IPS-20b (cell line): ENCODE results near the gene SIX5.

Experiments used
- H3K27ac ChIP-seq: one replicate; pipeline ENCODE4 v1.5.1; 2013; ENCODE audit warnings: low read length
- H3K27me3 ChIP-seq: 2 replicates; pipeline ENCODE4 v1.6.1; 2013; ENCODE audit warnings: mild to moderate bottlenecking, low read length, inconsistent platforms; ENCODE audit not compliant: insufficient read depth
- H3K36me3 ChIP-seq: 2 replicates; pipeline ENCODE4 v1.6.1; 2013; ENCODE audit warnings: low read depth, mild to moderate bottlenecking, inconsistent platforms, low read length, moderate library complexity; ENCODE audit not compliant: insufficient read depth
- H3K4me1 ChIP-seq: 2 replicates; pipeline ENCODE4 v1.6.1; 2013; ENCODE audit warnings: mild to moderate bottlenecking, control low read depth, inconsistent platforms, low read length, moderate library complexity; ENCODE audit not compliant: insufficient read depth
- H3K4me3 ChIP-seq: 2 replicates; pipeline ENCODE4 v1.5.1; 2013; ENCODE audit warnings: mild to moderate bottlenecking, low read length, inconsistent platforms
- H3K9ac ChIP-seq: 2 replicates; pipeline ENCODE4 v1.6.1; 2013; ENCODE audit warnings: low read depth, mild to moderate bottlenecking, inconsistent platforms, low read length, moderate library complexity
- H3K9me3 ChIP-seq: 2 replicates; pipeline ENCODE4 v1.6.1; 2013; ENCODE audit warnings: mild to moderate bottlenecking, low read depth, low read length, inconsistent platforms; ENCODE audit not compliant: insufficient read depth

The SIX5 gene

GRCh38 chr19:45791744-45792469 lies 22.9 kb upstream of the SIX5 start:
- Histone ChIP-seq H3K27me3 (no peaks in the 10 kb centered on the region), H3K4me3 (peak overlapping the region; percentile 98), H3K9ac (peak overlapping the region; percentile 92; the same call in 1 of the 2 replicates), H3K9me3 (no peaks in the 10 kb centered on the region), H3K36me3 (peaks cover 34% of the 10 kb centered on the region), H3K4me1 (peaks cover 3% of the 10 kb centered on the region; the same call in 1 of the 2 replicates), H3K27ac (peak overlapping the region; percentile 65)

- H3K9me3 ChIP-seq = no peaks in the 10 kb centered on the region
- H3K27me3 ChIP-seq = no peaks in the 10 kb centered on the region
- peak overlapping the region; percentile 98 for H3K4me3 ChIP-seq
- H3K9ac ChIP-seq = 0 out of 2 replicates have a peak overlapping the region, but pooled peaks have one; percentile 92
- no peak overlapping the region for H3K27ac ChIP-seq
- H3K36me3 ChIP-seq = peaks cover 41% of the 10 kb centered on the region
- H3K4me1 ChIP-seq = peaks cover 3% of the 10 kb centered on the region; the same call in 1 of the 2 replicates
Measured at GRCh38 chr19:45790942-45791341, 21.9 kb upstream of the SIX5 start.

- Histone ChIP-seq H3K9me3 (no peaks in the 10 kb centered on the region), H3K36me3 (peaks cover 52% of the 10 kb centered on the region), H3K9ac (no peak overlapping the region), H3K27ac (no peak overlapping the region), H3K4me1 (peaks cover 3% of the 10 kb centered on the region; the same call in 1 of the 2 replicates), H3K4me3 (no peak overlapping the region), H3K27me3 (no peaks in the 10 kb centered on the region)
Measured at GRCh38 chr19:45789035-45789786, 20.2 kb upstream of the SIX5 start.

- no peaks in the 10 kb centered on the region for H3K9me3 ChIP-seq
- H3K4me1 ChIP-seq = peaks cover 6% of the 10 kb centered on the region; the same call in 1 of the 2 replicates
- H3K9ac ChIP-seq = no peak overlapping the region
- H3K27ac ChIP-seq = no peak overlapping the region
- no peak overlapping the region for H3K4me3 ChIP-seq
- no peaks in the 10 kb centered on the region for H3K27me3 ChIP-seq
- peaks cover 52% of the 10 kb centered on the region for H3K36me3 ChIP-seq
Measured at GRCh38 chr19:45786533-45786894, 17.5 kb upstream of the SIX5 start.

GRCh38 chr19:45785781-45786532 lies 16.9 kb upstream of the SIX5 start:
- Histone ChIP-seq H3K4me3 (no peak overlapping the region), H3K9ac (no peak overlapping the region), H3K27me3 (peaks cover 3% of the 10 kb centered on the region), H3K4me1 (peaks cover 7% of the 10 kb centered on the region), H3K36me3 (peaks cover 50% of the 10 kb centered on the region), H3K9me3 (no peaks in the 10 kb centered on the region), H3K27ac (no peak overlapping the region)

- Histone ChIP-seq H3K27ac (no peak overlapping the region), H3K36me3 (peaks cover 43% of the 10 kb centered on the region), H3K9ac (no peak overlapping the region), H3K4me1 (peaks cover 12% of the 10 kb centered on the region), H3K9me3 (no peaks in the 10 kb centered on the region), H3K4me3 (no peak overlapping the region), H3K27me3 (peaks cover 12% of the 10 kb centered on the region)
Measured at GRCh38 chr19:45785097-45785496, 16.0 kb upstream of the SIX5 start.

GRCh38 chr19:45784096-45784495 lies 15.0 kb upstream of the SIX5 start:
- Histone ChIP-seq H3K4me3 (no peak overlapping the region), H3K27ac (no peak overlapping the region), H3K27me3 (peaks cover 15% of the 10 kb centered on the region), H3K9ac (no peak overlapping the region), H3K36me3 (peaks cover 38% of the 10 kb centered on the region), H3K4me1 (peaks cover 16% of the 10 kb centered on the region), H3K9me3 (no peaks in the 10 kb centered on the region)

- Histone ChIP-seq H3K27ac (no peak overlapping the region), H3K4me3 (no peak overlapping the region)
Measured at GRCh38 chr19:45782820-45783785, 14.1 kb upstream of the SIX5 start.

GRCh38 chr19:45782162-45782691 lies 13.2 kb upstream of the SIX5 start, which contains the start of gene DMPK:
DMPK (minus strand) TSS chr19:45782490; CDS start chr19:45782352, 138 bp downstream.
- peaks cover 31% of the 10 kb centered on the region for H3K36me3 ChIP-seq
- peaks cover 15% of the 10 kb centered on the region for H3K27me3 ChIP-seq
- no peak within 1 kb of the TSS for H3K4me3 ChIP-seq
- H3K9me3 ChIP-seq = no peaks in the 10 kb centered on the region
- H3K27ac ChIP-seq = no peak within 1 kb of the TSS
- H3K4me1 ChIP-seq = peaks cover 16% of the 10 kb centered on the region
- H3K9ac ChIP-seq = no peak within 1 kb of the TSS; the same call in 1 of the 2 replicates

More at GRCh38 chr19:45782820-45783785, 14.1 kb upstream of the SIX5 start:
- Histone ChIP-seq H3K9me3 (no peaks in the 10 kb centered on the region), H3K9ac (no peak overlapping the region; the same call in 1 of the 2 replicates), H3K27me3 (peaks cover 15% of the 10 kb centered on the region), H3K4me1 (peaks cover 16% of the 10 kb centered on the region), H3K36me3 (peaks cover 28% of the 10 kb centered on the region)

- peaks cover 31% of the 10 kb centered on the region for H3K36me3 ChIP-seq
- H3K4me1 ChIP-seq = peaks cover 16% of the 10 kb centered on the region
- no peak overlapping the region for H3K9ac ChIP-seq
- H3K9me3 ChIP-seq = no peaks in the 10 kb centered on the region
- H3K27ac ChIP-seq = no peak overlapping the region
- H3K4me3 ChIP-seq = no peak overlapping the region
- H3K27me3 ChIP-seq = peaks cover 15% of the 10 kb centered on the region
Measured at GRCh38 chr19:45781214-45782161, 12.4 kb upstream of the SIX5 start.
